Mesenchymal stem cell (in vitro differentiated cells and primary cell): ENCODE data around the gene BCAR1.
"Not testable (repeated sequence)": the region's sequence is repeated elsewhere in the genome, so short reads cannot be mapped to it uniquely, and the experiment has no call there.

ENCODE experiments used
- DNase-seq: peaks from one replicate; pipeline ENCODE4 v3.0.0-alpha.2; 2013
- H2AFZ ChIP-seq: one replicate; pipeline ENCODE4 v1.6.1; 2013; ENCODE audit warnings: low read depth, mild to moderate bottlenecking, control low read depth, inconsistent platforms, low read length, moderate library complexity
- H2AK5ac ChIP-seq: 2 replicates; pipeline ENCODE4 v1.6.1; 2013; ENCODE audit warnings: low read length, moderate library complexity, mild to moderate bottlenecking, inconsistent platforms; ENCODE audit not compliant: severe bottlenecking
- H2BK120ac ChIP-seq: one replicate; pipeline ENCODE4 v1.6.1; 2013; ENCODE audit warnings: low read depth, mild to moderate bottlenecking, inconsistent platforms, low read length, moderate library complexity
- H2BK12ac ChIP-seq, 2 experiments: one replicate each; pipeline ENCODE4 v1.6.1; 2013; ENCODE audit warnings: inconsistent platforms in 2 of 2, low read length in 2 of 2, mild to moderate bottlenecking in 2 of 2, moderate library complexity in 2 of 2, control low read depth in 1 of 2
- H2BK15ac ChIP-seq: one replicate; pipeline ENCODE4 v1.6.1; 2013; ENCODE audit warnings: mild to moderate bottlenecking, low read depth, inconsistent platforms; ENCODE audit not compliant: poor library complexity, severe bottlenecking
- H2BK5ac ChIP-seq: 2 replicates; pipeline ENCODE4 v1.6.1; 2013; ENCODE audit warnings: low read depth, mild to moderate bottlenecking, low read length, control low read depth, inconsistent platforms; ENCODE audit not compliant: poor library complexity, severe bottlenecking
- H3K14ac ChIP-seq, 2 experiments: one replicate each; pipeline ENCODE4 v1.6.1; 2013; ENCODE audit warnings: inconsistent platforms in 2 of 2, low read length in 2 of 2, control low read depth in 1 of 2, mild to moderate bottlenecking in 1 of 2, moderate library complexity in 1 of 2
- H3K18ac ChIP-seq, 2 experiments: one replicate each; pipeline ENCODE4 v1.6.1; 2013; ENCODE audit warnings: inconsistent platforms in 2 of 2, low read length in 2 of 2, control low read depth in 1 of 2, low read depth in 1 of 2, mild to moderate bottlenecking in 1 of 2
- H3K23ac ChIP-seq, 2 experiments: one replicate each; pipeline ENCODE4 v1.6.1; 2013; ENCODE audit warnings: inconsistent platforms in 2 of 2, low read length in 2 of 2, mild to moderate bottlenecking in 2 of 2, moderate library complexity in 2 of 2, control low read depth in 1 of 2
- H3K27ac ChIP-seq: 2 replicates; pipeline ENCODE4 v1.5.1; 2013; ENCODE audit warnings: mild to moderate bottlenecking, moderate library complexity, low read length, control low read depth, inconsistent platforms; ENCODE audit not compliant: poor library complexity, severe bottlenecking
- H3K27me3 ChIP-seq, 2 experiments: 2 replicates each; pipeline versions ENCODE4 v1.6.1 to v1.7.0; 2013; ENCODE audit warnings: low read length in 2 of 2, mild to moderate bottlenecking in 2 of 2, moderate library complexity in 2 of 2, control low read depth in 1 of 2, inconsistent platforms in 1 of 2; ENCODE audit not compliant: control insufficient read depth in 1 of 2, insufficient read depth in 1 of 2
- H3K36me3 ChIP-seq, 2 experiments: 2 replicates each; pipeline versions ENCODE4 v1.6.1 to v1.7.0; 2013; ENCODE audit warnings: low read length in 2 of 2, control low read depth in 1 of 2, inconsistent platforms in 1 of 2, low read depth in 1 of 2, mild to moderate bottlenecking in 1 of 2; ENCODE audit not compliant: insufficient read depth in 2 of 2, control insufficient read depth in 1 of 2
- H3K4ac ChIP-seq, 2 experiments: one replicate each; pipeline ENCODE4 v1.6.1; 2013; ENCODE audit warnings: inconsistent platforms in 2 of 2, low read length in 2 of 2, mild to moderate bottlenecking in 2 of 2, moderate library complexity in 2 of 2, control low read depth in 1 of 2, low read depth in 1 of 2
- H3K4me1 ChIP-seq: 2 replicates; pipeline ENCODE4 v1.6.1; 2013; ENCODE audit warnings: low read depth, low read length, control low read depth; ENCODE audit not compliant: control insufficient read depth, insufficient read depth
- H3K4me2 ChIP-seq: 2 replicates; pipeline ENCODE4 v1.6.1; 2013; ENCODE audit warnings: low read length, mild to moderate bottlenecking, inconsistent platforms; ENCODE audit not compliant: poor library complexity, severe bottlenecking
- H3K4me3 ChIP-seq, 2 experiments: 2 replicates each; pipeline versions ENCODE4 v1.5.1 to v1.7.0; 2013; ENCODE audit warnings: low read length in 2 of 2, mild to moderate bottlenecking in 2 of 2, control low read depth in 1 of 2, low read depth in 1 of 2; ENCODE audit not compliant: insufficient read depth in 1 of 2
- H3K79me1 ChIP-seq: replicated peaks from 2 replicates; pipeline ENCODE4 v1.6.1; 2013; ENCODE audit warnings: mild to moderate bottlenecking, control low read depth, low read length, inconsistent platforms; ENCODE audit not compliant: poor library complexity, severe bottlenecking
- H3K9ac ChIP-seq: 2 replicates; pipeline ENCODE4 v1.7.0; 2013; ENCODE audit warnings: mild to moderate bottlenecking, low read length, moderate library complexity
- H3K9me3 ChIP-seq: 2 replicates; pipeline ENCODE4 v1.7.0; 2013; ENCODE audit warnings: mild to moderate bottlenecking, low read length; ENCODE audit not compliant: control insufficient read depth
- H4K8ac ChIP-seq: one replicate; pipeline ENCODE4 v1.6.1; 2013; ENCODE audit warnings: inconsistent platforms, mild to moderate bottlenecking, low read length, moderate library complexity
- H4K91ac ChIP-seq: one replicate; pipeline ENCODE4 v1.6.1; 2013; ENCODE audit warnings: mild to moderate bottlenecking, low read length, inconsistent platforms
- WGBS: methylation state at CpG from one replicate; pipeline ENCODE4 v1.1.7; 2013; ENCODE audit warnings: mixed read lengths; 5-methylcytosine and 5-hydroxymethylcytosine counted together

The BCAR1 gene

GRCh38 chr16:75240633-75241032 lies 10.8 kb downstream of the BCAR1 start:
- Histone ChIP-seq H2BK15ac (peak overlapping the region; percentile 9), H3K27ac (peak overlapping the region; percentile 89), H2AK5ac (peak overlapping the region; percentile 27), H3K4me1 (peaks cover 91% of the 10 kb centered on the region), H2BK12ac (peak overlapping the region; percentile 22 to 56), H3K36me3 (peaks cover 42 to 85% of the 10 kb centered on the region in 2 experiments), H4K91ac (peak overlapping the region; percentile 23)
- H3K4me3 ChIP-seq, H3K4me2 ChIP-seq, H3K18ac ChIP-seq, H2BK5ac ChIP-seq, H3K27me3 ChIP-seq, H2BK120ac ChIP-seq, H3K79me1 ChIP-seq, H3K14ac ChIP-seq, H3K9ac ChIP-seq, H3K4ac ChIP-seq, H3K9me3 ChIP-seq, H4K8ac ChIP-seq, DNase-seq, H3K23ac ChIP-seq, H2AFZ ChIP-seq: not testable (repeated sequence)
- WGBS: 90% methylated on average over 7 of the region's 7 CpGs

GRCh38 chr16:75239542-75240122 lies 11.8 kb downstream of the BCAR1 start:
- H4K91ac ChIP-seq: peak overlapping the region; percentile 43
- H3K14ac ChIP-seq: no peak overlapping the region
- H2AFZ ChIP-seq: no peak overlapping the region
- H3K4ac ChIP-seq: no peak overlapping the region
- H3K18ac ChIP-seq: peak overlapping the region; percentile 52 to 64
- H3K4me3 ChIP-seq: no peak overlapping the region
- no peak overlapping the region for H2BK12ac ChIP-seq
- H3K79me1 ChIP-seq: no peaks in the 10 kb centered on the region
- H3K9ac ChIP-seq: peak overlapping the region; percentile 90
- H2AK5ac ChIP-seq: peak overlapping the region; percentile 72
- H3K4me2 ChIP-seq: peak overlapping the region; percentile 15
- H2BK5ac ChIP-seq: peak overlapping the region; percentile 40
- H3K4me1 ChIP-seq: peaks cover 94% of the 10 kb centered on the region
- H2BK120ac ChIP-seq: no peak overlapping the region
- H3K27ac ChIP-seq: peak overlapping the region; percentile 89
- peaks cover 50 to 95% of the 10 kb centered on the region in 2 experiments for H3K36me3 ChIP-seq
- no peaks in the 10 kb centered on the region for H3K27me3 ChIP-seq
- WGBS: 93% methylated on average over 19 of the region's 19 CpGs
- peak overlapping the region; percentile 12 for H2BK15ac ChIP-seq
- peak overlapping the region; percentile 15 for H4K8ac ChIP-seq
- H3K9me3 ChIP-seq: no peaks in the 10 kb centered on the region
- peak overlapping the region; percentile 8 to 56 for H3K23ac ChIP-seq
- DNase-seq: no peak

GRCh38 chr16:75238853-75239541 lies 12.4 kb downstream of the BCAR1 start:
- peak overlapping the region; percentile 8 to 90 for H3K23ac ChIP-seq
- H4K91ac ChIP-seq: peak overlapping the region; percentile 30
- H2BK12ac ChIP-seq: peak overlapping the region in 1 of 2 experiments; percentile 59
- peaks cover 93% of the 10 kb centered on the region for H3K4me1 ChIP-seq
- H3K14ac ChIP-seq: peak overlapping the region in 1 of 2 experiments; percentile 66
- no peak overlapping the region for H2AFZ ChIP-seq
- H3K4ac ChIP-seq: peak overlapping the region in 1 of 2 experiments; percentile 55
- H2BK5ac ChIP-seq: peak overlapping the region; percentile 60
- peak; percentile 64 for DNase-seq
- 71% methylated on average over 16 of the region's 16 CpGs for WGBS
- peak overlapping the region; percentile 90 for H3K9ac ChIP-seq
- H3K4me2 ChIP-seq: peak overlapping the region; percentile 38
- peak overlapping the region; percentile 78 for H2AK5ac ChIP-seq
- H3K18ac ChIP-seq: peak overlapping the region; percentile 46 to 86
- H3K27ac ChIP-seq: peak overlapping the region; percentile 89
- H2BK120ac ChIP-seq: no peak overlapping the region
- no peak overlapping the region for H2BK15ac ChIP-seq
- peak overlapping the region; percentile 24 for H4K8ac ChIP-seq
- peak overlapping the region in 1 of 2 experiments; percentile 37 for H3K4me3 ChIP-seq
- H3K36me3 ChIP-seq: peaks cover 55 to 95% of the 10 kb centered on the region in 2 experiments
- H3K79me1 ChIP-seq: no peaks in the 10 kb centered on the region
- no peaks in the 10 kb centered on the region for H3K9me3 ChIP-seq
- no peaks in the 10 kb centered on the region for H3K27me3 ChIP-seq
